AG09319 (cell line): ENCODE measurements around the gene TMEM161B.

ENCODE experiments used
- DNase-seq: peaks from one replicate; pipeline ENCODE4 v3.0.0-alpha.2; 2010; ENCODE audit warnings: low read depth; ENCODE audit errors: extremely low read depth
- TF ChIP-seq, protein P1 (sequence below): IDR thresholded peaks from 2 replicates; pipeline ENCODE4 v1.5.1; 2011; ENCODE audit warnings: low read depth, mild to moderate bottlenecking, inconsistent platforms, low read length, moderate library complexity

TMEM161B gene

DNA sequence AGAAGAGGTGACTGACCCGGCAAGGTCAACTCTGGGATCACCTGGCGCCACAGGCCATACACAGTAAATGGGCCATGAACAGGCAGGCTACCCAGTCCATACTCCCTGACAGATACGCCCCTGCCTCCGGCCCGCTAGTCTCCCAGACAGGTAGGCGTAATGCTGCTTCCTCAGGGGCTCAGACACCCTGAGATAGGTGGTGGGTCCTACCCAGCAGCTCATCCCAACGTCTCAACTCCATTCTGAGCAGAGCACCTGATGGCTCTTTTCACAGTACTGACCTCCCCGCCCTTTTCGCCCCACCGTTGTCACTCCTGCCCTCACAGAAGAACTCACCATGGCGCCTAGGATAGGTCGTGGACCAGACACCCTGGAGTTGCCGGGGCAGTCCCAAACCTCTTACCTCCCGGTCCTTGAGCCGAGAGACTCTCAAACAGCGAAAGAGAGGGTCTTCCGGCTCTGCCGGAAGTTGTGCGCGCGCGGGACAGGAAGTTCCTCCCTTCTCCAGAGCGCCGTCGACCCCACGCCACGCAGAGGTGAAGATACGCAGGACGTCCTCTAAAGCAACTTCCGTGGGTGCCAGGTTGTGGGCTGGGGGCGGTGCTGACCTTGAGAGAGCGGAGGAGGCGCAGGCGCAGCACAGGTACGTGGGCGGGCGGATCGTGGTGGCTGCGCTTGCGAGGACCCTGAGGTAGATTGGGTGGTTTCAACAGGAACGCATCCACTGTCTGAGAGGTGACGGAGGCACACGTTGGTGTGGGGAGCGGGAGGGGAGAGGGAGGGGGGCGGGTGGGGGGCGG, at the start of gene TMEM161B:
Gene TMEM161B, minus strand, starts transcription at position 461 of the 800 bp plus-strand sequence. Its CDS starts 122 bp downstream, at position 339.
- DNase-seq, result peak; percentile 19
- TF ChIP-seq, protein P1, sequence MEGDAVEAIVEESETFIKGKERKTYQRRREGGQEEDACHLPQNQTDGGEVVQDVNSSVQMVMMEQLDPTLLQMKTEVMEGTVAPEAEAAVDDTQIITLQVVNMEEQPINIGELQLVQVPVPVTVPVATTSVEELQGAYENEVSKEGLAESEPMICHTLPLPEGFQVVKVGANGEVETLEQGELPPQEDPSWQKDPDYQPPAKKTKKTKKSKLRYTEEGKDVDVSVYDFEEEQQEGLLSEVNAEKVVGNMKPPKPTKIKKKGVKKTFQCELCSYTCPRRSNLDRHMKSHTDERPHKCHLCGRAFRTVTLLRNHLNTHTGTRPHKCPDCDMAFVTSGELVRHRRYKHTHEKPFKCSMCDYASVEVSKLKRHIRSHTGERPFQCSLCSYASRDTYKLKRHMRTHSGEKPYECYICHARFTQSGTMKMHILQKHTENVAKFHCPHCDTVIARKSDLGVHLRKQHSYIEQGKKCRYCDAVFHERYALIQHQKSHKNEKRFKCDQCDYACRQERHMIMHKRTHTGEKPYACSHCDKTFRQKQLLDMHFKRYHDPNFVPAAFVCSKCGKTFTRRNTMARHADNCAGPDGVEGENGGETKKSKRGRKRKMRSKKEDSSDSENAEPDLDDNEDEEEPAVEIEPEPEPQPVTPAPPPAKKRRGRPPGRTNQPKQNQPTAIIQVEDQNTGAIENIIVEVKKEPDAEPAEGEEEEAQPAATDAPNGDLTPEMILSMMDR, result no peak

DNA sequence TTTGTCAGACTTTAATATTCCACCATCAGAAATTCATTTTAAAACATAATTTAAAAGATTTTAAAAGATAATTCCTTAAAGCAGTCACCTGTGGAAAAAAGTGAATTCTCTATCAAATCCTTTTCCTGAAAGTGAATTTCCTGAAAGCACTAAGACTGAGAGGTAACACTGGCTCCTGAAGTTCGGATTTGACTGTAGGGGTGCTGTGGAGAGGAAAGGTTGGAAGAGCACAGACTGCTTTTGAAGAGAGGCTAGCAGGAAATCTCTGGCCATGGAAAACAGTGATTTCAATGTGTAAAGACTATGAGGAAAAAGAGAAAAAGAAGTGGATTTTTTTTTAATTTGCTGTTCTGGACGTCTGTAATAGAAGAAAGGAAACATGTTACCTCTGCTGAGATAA, 35.7 kb upstream of the TMEM161B start:
- TF ChIP-seq, protein P1, result no peak
- no peak for DNase-seq

DNA sequence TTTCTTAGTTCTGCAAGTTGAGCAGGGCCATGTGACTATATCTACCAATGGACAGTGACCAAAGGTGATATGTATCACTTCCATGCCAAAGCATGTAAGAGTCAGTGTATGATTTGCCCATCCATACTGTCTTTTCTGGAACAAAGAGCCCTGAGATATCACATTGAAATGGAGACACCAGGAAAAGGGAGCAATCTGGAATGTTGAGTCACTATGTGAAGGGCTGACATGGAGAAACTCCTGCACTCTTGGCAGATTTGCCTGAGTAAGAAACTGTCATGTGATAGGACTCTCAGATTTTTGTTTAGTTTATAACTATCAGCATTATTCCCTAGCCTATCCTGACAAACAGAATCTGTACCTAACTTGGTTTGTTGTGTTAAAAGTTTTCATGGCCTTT, 29.8 kb upstream of the TMEM161B start:
- DNase-seq, result no peak

DNA sequence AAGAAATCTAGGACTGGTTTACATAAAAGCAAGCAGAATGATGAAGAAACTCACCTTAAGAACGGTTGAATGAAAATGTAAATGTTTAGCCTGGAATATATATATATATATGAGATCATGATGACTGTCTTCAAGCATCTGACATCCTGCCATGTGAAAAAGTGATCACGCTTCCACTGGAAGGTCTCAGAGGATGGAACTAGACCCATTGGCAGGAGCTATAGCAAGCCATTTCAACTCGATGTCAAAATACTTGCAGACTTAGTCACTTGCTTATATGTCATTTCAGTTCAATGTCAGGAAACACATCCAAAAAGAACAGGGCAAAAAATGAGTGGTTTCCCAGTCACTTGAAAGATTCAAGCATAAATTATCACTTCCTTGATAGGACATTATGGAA, 22.2 kb upstream of the TMEM161B start:
- TF ChIP-seq, protein P1, result no peak
- no peak for DNase-seq

More for the DNA sequence above, 29.8 kb upstream of the TMEM161B start:
- TF ChIP-seq, protein P1, result no peak

DNA sequence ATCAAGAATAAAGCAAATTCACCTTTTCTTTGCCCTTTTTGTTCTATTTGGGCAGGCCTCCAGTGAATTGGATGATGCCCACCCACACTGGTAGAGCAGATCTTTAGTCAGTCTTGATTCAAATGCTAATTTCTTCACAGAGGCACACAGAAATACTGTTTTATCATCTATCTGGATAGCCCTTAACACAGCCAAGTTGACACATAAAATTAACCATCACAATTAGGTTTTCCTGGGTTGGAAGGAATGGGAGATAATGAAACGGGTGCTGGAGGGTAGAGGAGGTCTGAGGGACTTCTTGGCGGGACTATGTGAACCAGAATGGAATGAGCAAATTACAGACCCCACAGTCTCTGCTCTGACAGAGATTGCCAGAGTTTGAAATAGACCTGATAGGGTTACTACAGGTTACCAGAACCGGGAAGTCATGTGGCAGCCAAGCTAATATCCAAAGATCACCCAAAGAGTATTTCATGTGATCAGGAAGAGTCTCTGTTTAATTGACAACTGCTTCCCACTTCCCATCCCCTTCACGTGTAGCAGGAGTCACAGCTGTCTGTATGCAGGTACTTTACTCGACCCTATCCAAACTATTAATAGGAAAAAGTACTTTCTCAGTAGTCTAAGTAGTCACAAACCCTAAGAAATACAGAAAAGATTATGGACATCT, 20.0 kb upstream of the TMEM161B start:
- DNase-seq, result no peak
- TF ChIP-seq, protein P1, result no peak

DNA sequence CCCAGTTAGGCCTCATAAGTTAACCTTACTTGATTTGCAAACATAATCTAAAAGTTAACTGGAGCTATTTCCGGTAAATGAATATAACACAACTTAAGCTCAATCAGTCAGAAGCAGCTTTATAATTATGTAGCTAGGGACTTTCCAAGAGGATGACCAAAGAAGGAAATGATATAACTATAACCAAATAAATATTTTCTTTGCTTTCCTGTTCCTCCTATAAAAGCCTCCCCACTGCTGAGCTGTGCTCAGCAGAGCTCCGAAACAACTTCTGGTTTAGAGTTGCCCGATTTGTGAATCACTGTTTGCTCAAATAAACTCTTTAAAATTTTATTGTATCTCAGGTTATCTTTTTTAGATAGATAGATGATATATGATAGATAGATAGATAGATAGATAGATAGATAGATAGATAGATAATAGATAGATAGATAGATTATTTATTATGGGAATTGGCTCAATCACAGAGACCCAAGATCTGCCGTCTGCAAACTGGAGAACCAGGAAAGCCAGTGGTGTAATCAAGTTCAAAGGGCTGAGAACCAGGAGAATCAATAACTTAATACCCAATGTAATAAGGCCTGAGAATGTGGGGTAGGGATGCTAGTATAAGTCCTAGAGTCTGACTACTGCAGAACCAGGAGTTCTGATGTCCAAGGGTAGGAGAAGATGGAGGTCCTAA, 19.3 kb upstream of the TMEM161B start:
- TF ChIP-seq, protein P1, result no peak
- DNase-seq, result no peak

DNA sequence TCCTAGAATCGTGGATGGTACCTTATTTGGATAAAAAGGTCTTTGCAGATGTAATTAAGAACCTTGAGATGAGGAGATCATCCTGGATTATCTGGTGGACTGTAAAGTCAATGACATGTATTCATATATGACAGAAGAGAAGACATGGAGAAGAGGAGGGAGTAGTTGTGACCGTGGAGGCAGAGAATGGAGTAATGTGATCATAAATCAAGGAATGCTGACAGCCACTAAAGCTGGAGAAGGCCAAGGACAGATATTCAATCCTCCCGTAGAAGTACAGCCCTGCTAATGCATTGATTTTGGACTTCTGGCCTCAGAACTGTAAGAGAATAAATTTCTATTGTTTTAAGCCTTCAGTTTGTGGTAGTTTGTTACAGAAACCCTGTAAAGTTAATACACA, 18.7 kb upstream of the TMEM161B start:
- TF ChIP-seq, protein P1, result no peak
- DNase-seq, result no peak
